GM12864 (cell line): Measurements from ENCODE around the gene ABTB2.

Experiments used
- DNase-seq: peaks from one replicate; pipeline ENCODE4 v3.0.0-alpha.2; 2011; ENCODE audit warnings: low read depth
- H3K4me3 ChIP-seq: 2 replicates; pipeline ENCODE4 v1.5.1; 2011; ENCODE audit warnings: mild to moderate bottlenecking, low read depth, low read length, control low read depth
- CTCF ChIP-seq: IDR thresholded peaks from 2 replicates; pipeline ENCODE4 v1.5.1; 2011; ENCODE audit warnings: low read depth, mild to moderate bottlenecking, moderate library complexity, low read length, control low read depth, inconsistent platforms; ENCODE audit errors: missing control alignments

Gene ABTB2

GRCh38 chr11:34262531-34263081 lies 95.2 kb downstream of the ABTB2 start:
- no peak for TF ChIP-seq CTCF
- no peak for DNase-seq
- no peak overlapping the region for H3K4me3 ChIP-seq

- DNase-seq, result no peak
- TF ChIP-seq CTCF, result no peak
- no peak overlapping the region for H3K4me3 ChIP-seq
Observed at GRCh38 chr11:34261820-34262219, 96.0 kb downstream of the ABTB2 start.

DNA sequence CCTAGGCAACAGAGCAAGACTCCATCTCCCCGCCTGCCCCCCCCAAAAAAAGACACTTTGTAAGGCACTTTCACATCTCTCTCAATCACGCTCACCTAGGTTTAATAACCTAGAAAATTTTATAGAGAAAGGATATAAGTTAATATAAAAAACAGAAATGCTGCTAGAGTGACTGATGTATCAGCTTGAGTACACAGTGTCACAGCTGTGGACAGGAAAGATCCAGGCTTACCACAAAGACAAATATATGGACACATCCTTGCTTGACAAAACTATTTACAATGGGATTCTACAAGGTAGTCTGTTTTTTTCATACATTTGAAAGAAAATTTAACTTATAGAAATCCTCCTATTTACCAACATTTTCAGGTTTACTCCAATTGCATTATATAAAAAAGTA lies 96.7 kb downstream of the ABTB2 start:
- no peak for TF ChIP-seq CTCF
- no peak for DNase-seq
- no peak overlapping the region for H3K4me3 ChIP-seq

DNA sequence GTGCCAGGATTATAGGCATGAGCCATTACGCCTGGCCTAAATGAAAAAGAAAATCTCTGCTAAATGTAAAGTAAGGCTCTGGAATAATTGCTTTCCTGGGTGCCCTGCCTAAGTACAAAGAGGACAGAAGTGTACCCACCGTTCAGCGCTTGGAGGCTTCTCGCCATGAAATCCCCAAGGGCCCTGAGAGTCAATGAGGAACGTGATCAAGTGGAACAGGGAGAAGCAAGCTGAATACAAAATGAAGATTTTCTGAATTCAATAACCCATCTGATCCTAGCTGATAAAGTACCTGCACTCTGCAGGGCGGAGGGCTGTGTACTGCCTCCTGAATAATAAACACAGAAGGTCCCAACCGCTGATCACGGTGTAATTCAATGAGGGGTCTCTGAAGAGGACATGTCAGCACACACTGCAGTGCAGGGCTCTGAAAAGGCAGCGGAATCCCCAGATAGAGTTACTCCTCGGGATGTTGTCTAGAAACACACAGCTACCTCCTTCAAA lies 97.7 kb downstream of the ABTB2 start:
- DNase-seq, result no peak
- no peak overlapping the region for H3K4me3 ChIP-seq
- no peak for TF ChIP-seq CTCF

DNA sequence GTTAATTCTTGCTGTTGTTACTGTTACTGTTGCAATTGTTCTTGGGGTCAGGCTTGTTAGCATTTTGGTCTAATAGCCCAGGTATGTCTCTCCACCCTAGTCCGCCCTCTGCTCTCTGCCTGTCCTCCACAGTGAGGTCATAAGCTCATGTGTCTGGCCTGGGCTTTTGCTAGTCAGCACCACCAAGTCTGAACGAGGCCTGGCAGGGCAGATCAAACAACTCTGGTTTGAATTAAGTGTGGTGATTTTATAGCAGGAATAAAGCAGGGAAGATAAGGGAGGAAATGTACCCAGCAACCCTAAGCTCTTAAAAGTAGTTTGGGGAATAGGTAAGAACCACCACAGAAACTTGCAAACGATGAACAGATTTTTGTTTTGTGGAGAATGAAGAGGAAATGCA lies 98.7 kb downstream of the ABTB2 start:
- no peak for TF ChIP-seq CTCF
- DNase-seq, result no peak
- H3K4me3 ChIP-seq, result no peak overlapping the region

- no peak for TF ChIP-seq CTCF
- no peak overlapping the region for H3K4me3 ChIP-seq
- no peak for DNase-seq
Observed at GRCh38 chr11:34256626-34257025, 101.2 kb downstream of the ABTB2 start.

DNA sequence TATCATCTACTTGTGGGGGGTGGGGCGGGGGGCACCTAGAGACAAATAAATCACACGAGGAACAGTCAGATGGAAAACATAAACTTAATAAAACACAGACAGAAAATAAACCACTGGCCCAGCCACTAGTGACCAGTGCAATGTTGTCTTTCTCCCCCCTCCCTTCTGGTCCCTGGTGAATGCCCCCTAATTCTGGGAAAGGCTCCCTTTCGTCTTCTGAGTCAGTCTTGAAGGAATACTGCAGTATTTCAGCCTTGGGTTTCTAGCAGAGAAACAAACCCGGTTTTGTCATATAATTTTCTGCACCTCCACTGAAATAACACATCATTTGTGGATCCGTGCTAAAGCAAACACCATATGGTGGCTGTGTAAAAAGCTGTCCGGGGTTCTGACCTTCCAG lies 101.7 kb downstream of the ABTB2 start:
- DNase-seq, result no peak
- H3K4me3 ChIP-seq, result no peak overlapping the region
- no peak for TF ChIP-seq CTCF
